H1 (cell line): ENCODE measurements around the gene GPR35. TPM values are rescaled to one million over a fixed set of nuclear protein-coding genes. Genes with fewer than 3 reads are reported as not detected.

Experiments
- CHD7 ChIP-seq: fragments of 300-600 bp; sonication (generic); IDR thresholded peaks from 2 replicates; pipeline ENCODE4 v1.7.1; 2012; ENCODE audit warnings: low read length, moderate library complexity, mild to moderate bottlenecking, inconsistent platforms; ENCODE audit not compliant: insufficient replicate concordance
- CREB1 ChIP-seq: IDR thresholded peaks from 2 replicates; pipeline ENCODE4 v1.6.1; 2012; ENCODE audit warnings: inconsistent platforms
- JUN ChIP-seq: IDR thresholded peaks from 2 replicates; pipeline ENCODE4 v1.6.1; 2011; ENCODE audit warnings: low read depth, mild to moderate bottlenecking, improper control_type of control experiment, low read length
- SAP30 ChIP-seq: fragments of 300-600 bp; sonication (generic); IDR thresholded peaks from 2 replicates; pipeline ENCODE4 v1.7.1; 2012; ENCODE audit warnings: low read length, moderate library complexity, mild to moderate bottlenecking, inconsistent platforms; ENCODE audit not compliant: insufficient read depth, insufficient replicate concordance
- polyA plus RNA-seq, 7 experiments: library from polyadenylated mRNA; depleted of rRNA in 3 of 7; stranded (reverse) in 5 of 7; unstranded in 2 of 7; fragments of >200 nt in 5 of 7; fragments of 200-250 nt in 2 of 7; gene quantifications; 1 replicate in 5 of 7; 2 replicates in 1 of 7; 4 replicates in 1 of 7; pipeline versions ENCODE4 v1.2.1 to v1.2.3, GENCODE V29; 2011 to 2013; ENCODE audit warnings: missing spikeins in 2 of 7, mixed read lengths in 2 of 7
- total RNA-seq: library from RNA; stranded (reverse); fragmentation: NEBNext Ultra II Directional; extraction: Animal tissue kit (Norgen Biotek cat#: 25700); gene quantifications from 2 replicates; pipeline ENCODE4 v1.2.1, GENCODE V29; 2021

GPR35 gene
- total and polyA plus RNA-seq, 2 of the 8 experiments (the other 6 are each of a cell fraction or from before 2014, with no cell fraction given): 0.47 TPM; not detected in 1

- TF ChIP-seq CHD7 (no peak), CREB1 (no peak), JUN (no peak), SAP30 (no peak)
Observed at GRCh38 chr2:240615396-240615795, 9.9 kb upstream of the GPR35 start (continued).
